Prostate gland (tissue), 2 donors: Measurements from ENCODE around the gene ZCCHC24.

Experiments
- POLR2AphosphoS5 ChIP-seq: sonication (generic); formaldehyde crosslinking; IDR thresholded peaks from one replicate; pipeline ENCODE4 v1.6.1; 2017; ENCODE audit warnings: antibody characterized with exemption
- TF ChIP-seq, protein P1 (sequence below), 4 experiments: fragments of 200-600 bp in 2 of 4; fragments of 450-650 bp in 2 of 4; sonication (generic) in 2 of 4; IDR thresholded peaks; 1 replicate in 3 of 4; 2 replicates in 1 of 4; pipeline ENCODE4 v1.5.1; 2016 to 2019; ENCODE audit warnings: antibody characterized with exemption in 4 of 4, mild to moderate bottlenecking in 2 of 4, moderate library complexity in 2 of 4

- TF ChIP-seq, protein P1, sequence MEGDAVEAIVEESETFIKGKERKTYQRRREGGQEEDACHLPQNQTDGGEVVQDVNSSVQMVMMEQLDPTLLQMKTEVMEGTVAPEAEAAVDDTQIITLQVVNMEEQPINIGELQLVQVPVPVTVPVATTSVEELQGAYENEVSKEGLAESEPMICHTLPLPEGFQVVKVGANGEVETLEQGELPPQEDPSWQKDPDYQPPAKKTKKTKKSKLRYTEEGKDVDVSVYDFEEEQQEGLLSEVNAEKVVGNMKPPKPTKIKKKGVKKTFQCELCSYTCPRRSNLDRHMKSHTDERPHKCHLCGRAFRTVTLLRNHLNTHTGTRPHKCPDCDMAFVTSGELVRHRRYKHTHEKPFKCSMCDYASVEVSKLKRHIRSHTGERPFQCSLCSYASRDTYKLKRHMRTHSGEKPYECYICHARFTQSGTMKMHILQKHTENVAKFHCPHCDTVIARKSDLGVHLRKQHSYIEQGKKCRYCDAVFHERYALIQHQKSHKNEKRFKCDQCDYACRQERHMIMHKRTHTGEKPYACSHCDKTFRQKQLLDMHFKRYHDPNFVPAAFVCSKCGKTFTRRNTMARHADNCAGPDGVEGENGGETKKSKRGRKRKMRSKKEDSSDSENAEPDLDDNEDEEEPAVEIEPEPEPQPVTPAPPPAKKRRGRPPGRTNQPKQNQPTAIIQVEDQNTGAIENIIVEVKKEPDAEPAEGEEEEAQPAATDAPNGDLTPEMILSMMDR (IDR thresholded peaks at IDR 0.05) = no peak
- no peak for TF ChIP-seq POLR2AphosphoS5
Observed at GRCh38 chr10:79335094-79335469, 110.3 kb downstream of the ZCCHC24 start.
